CD14-positive monocyte (primary cell): ENCODE measurements around the gene IFFO2. TPM values are rescaled to one million over a fixed set of nuclear protein-coding genes. Genes with fewer than 3 reads are reported as not detected.
A peak's percentile ranks its signal among the peaks of the same experiment; 100 is the strongest.

Source experiments
- DNase-seq, 3 donors: peaks; one replicate each; pipeline ENCODE4 v3.0.0-alpha.2; 2011 to 2022
- H2AFZ ChIP-seq: 2 replicates; pipeline ENCODE4 v1.6.0; 2012; ENCODE audit warnings: mild to moderate bottlenecking, low read depth, low read length, inconsistent platforms; ENCODE audit not compliant: insufficient read depth, poor library complexity, severe bottlenecking
- H3K27ac ChIP-seq, 2 donors: 1 replicate in 1 of 2; 2 replicates in 1 of 2; pipeline ENCODE4 v1.5.1; 2012 to 2013; ENCODE audit warnings: low read length in 2 of 2, control low read depth in 1 of 2, inconsistent platforms in 1 of 2, low read depth in 1 of 2, mild to moderate bottlenecking in 1 of 2
- H3K27me3 ChIP-seq, 2 donors: one replicate each; pipeline versions ENCODE4 v1.6.0 to v1.6.1; 2011 to 2013; ENCODE audit warnings: low read length in 2 of 2; ENCODE audit not compliant: control insufficient read depth in 2 of 2, insufficient read depth in 2 of 2
- H3K36me3 ChIP-seq, 2 donors: replicated peaks in 1 of 2; 1 replicate in 1 of 2; 2 replicates in 1 of 2; pipeline versions ENCODE4 v1.5.1 to v1.6.1; 2012 to 2013; ENCODE audit warnings: low read length in 2 of 2, control low read depth in 1 of 2, inconsistent platforms in 1 of 2, mild to moderate bottlenecking in 1 of 2; ENCODE audit not compliant: insufficient read depth in 2 of 2, control insufficient read depth in 1 of 2
- H3K4me1 ChIP-seq, 2 donors: 1 replicate in 1 of 2; 2 replicates in 1 of 2; pipeline versions ENCODE4 v1.5.1 to v1.6.1; 2012 to 2013; ENCODE audit warnings: low read length in 2 of 2, control low read depth in 1 of 2, inconsistent platforms in 1 of 2, mild to moderate bottlenecking in 1 of 2, moderate library complexity in 1 of 2; ENCODE audit not compliant: insufficient read depth in 2 of 2, control insufficient read depth in 1 of 2
- H3K4me2 ChIP-seq: replicated peaks from 2 replicates; pipeline ENCODE3; 2012; ENCODE audit warnings: low read length, moderate library complexity, mild to moderate bottlenecking; ENCODE audit not compliant: poor library complexity, severe bottlenecking; ENCODE audit errors: extremely low read depth
- H3K4me3 ChIP-seq, 3 experiments: fragments of 200-600 bp in 1 of 3; sonication (generic) in 1 of 3; replicated peaks in 1 of 3; 1 replicate in 2 of 3; 2 replicates in 1 of 3; pipeline ENCODE4 v1.5.1; 2011 to 2013; ENCODE audit warnings: low read length in 3 of 3, mild to moderate bottlenecking in 3 of 3, control low read depth in 2 of 3, low read depth in 2 of 3, inconsistent platforms in 1 of 3, moderate library complexity in 1 of 3
- H3K79me2 ChIP-seq: 2 replicates; pipeline ENCODE4 v1.6.0; 2012; ENCODE audit warnings: mild to moderate bottlenecking, control low read depth, inconsistent platforms, low read length, moderate library complexity; ENCODE audit not compliant: insufficient read depth
- H3K9ac ChIP-seq: 2 replicates; pipeline ENCODE4 v1.6.0; 2017; ENCODE audit warnings: low read length, mild to moderate bottlenecking; ENCODE audit not compliant: insufficient read depth, poor library complexity, severe bottlenecking
- H3K9me3 ChIP-seq, 2 donors: replicated peaks in 1 of 2; 1 replicate in 1 of 2; 2 replicates in 1 of 2; pipeline versions ENCODE4 v1.5.1 to v1.6.1; 2012 to 2013; ENCODE audit warnings: low read length in 2 of 2, control low read depth in 1 of 2; ENCODE audit not compliant: control insufficient read depth in 1 of 2, insufficient read depth in 1 of 2
- H4K20me1 ChIP-seq: 2 replicates; pipeline ENCODE4 v1.6.0; 2012; ENCODE audit warnings: mild to moderate bottlenecking, low read length, control low read depth, moderate library complexity; ENCODE audit not compliant: insufficient read depth
- H3K27ac Mint-ChIP-seq, 7 donors: one replicate each; pipeline ENCODE4 v1.8.0; 2020; ENCODE audit warnings: mild to moderate bottlenecking in 7 of 7, mixed read lengths in 7 of 7, moderate library complexity in 6 of 7, inconsistent platforms in 2 of 7
- H3K27me3 Mint-ChIP-seq, 3 donors: one replicate each; pipeline ENCODE4 v1.8.0; 2021 to 2022; ENCODE audit warnings: low read depth in 3 of 3, mild to moderate bottlenecking in 3 of 3, mixed read lengths in 3 of 3, moderate library complexity in 3 of 3, inconsistent platforms in 1 of 3
- H3K36me3 Mint-ChIP-seq, 2 donors: one replicate each; pipeline ENCODE4 v1.8.0; 2020; ENCODE audit warnings: mixed read lengths in 2 of 2, inconsistent platforms in 1 of 2, mild to moderate bottlenecking in 1 of 2
- H3K4me1 Mint-ChIP-seq: one replicate; pipeline ENCODE4 v1.8.0; 2020; ENCODE audit warnings: mild to moderate bottlenecking, mixed read lengths
- H3K4me3 Mint-ChIP-seq, 2 donors: one replicate each; pipeline ENCODE4 v1.8.0; 2020; ENCODE audit warnings: mild to moderate bottlenecking in 2 of 2, mixed read lengths in 2 of 2, moderate library complexity in 1 of 2
- H3K9me3 Mint-ChIP-seq, 7 donors: one replicate each; pipeline ENCODE4 v1.8.0; 2020 to 2022; ENCODE audit warnings: mixed read lengths in 7 of 7, mild to moderate bottlenecking in 6 of 7, moderate library complexity in 6 of 7, inconsistent platforms in 2 of 7
- CTCF ChIP-seq: fragments of 200-600 bp; IDR thresholded peaks from one replicate; pipeline ENCODE4 v1.8.0; 2022; ENCODE audit warnings: antibody characterized with exemption, mild to moderate bottlenecking
- WGBS: methylation state at CpG from one replicate; pipeline ENCODE4 v1.1.5; 2013; ENCODE audit warnings: missing lambda C conversion rate; ENCODE audit not compliant: insufficient coverage; 5-methylcytosine and 5-hydroxymethylcytosine counted together
- intact Hi-C, 2 donors: fragments of 100-400 bp; cut with micrococcal nuclease; formaldehyde crosslinking; loops; one replicate each; pipeline versions ENCODE4 v1.15.0 to v1.15.1; 2023
- polyA plus RNA-seq, 3 donors: library from polyadenylated mRNA; depleted of rRNA in 1 of 3; unstranded in 2 of 3; stranded (reverse) in 1 of 3; fragments of 300-500 nt in 2 of 3; fragments of >200 nt in 1 of 3; fragmentation: Illumina TruSeq in 2 of 3; gene quantifications; 1 replicate in 2 of 3; 2 replicates in 1 of 3; pipeline ENCODE4 v1.2.3, GENCODE V29; 2012 to 2021

The IFFO2 gene
- polyA plus RNA-seq, 3 donors: 0.78 to 17.5 (median 0.94) TPM

- H2AFZ ChIP-seq: peak overlapping the region; percentile 38
- no peaks in the 10 kb centered on the region for H3K36me3 Mint-ChIP-seq
- 100% methylated on average over 3 of the region's 7 CpGs for WGBS
- no peaks in the 10 kb centered on the region for H3K79me2 ChIP-seq
- H3K4me3 ChIP-seq: no peak overlapping the region
- H3K4me3 Mint-ChIP-seq: no peak overlapping the region
- no peak overlapping the region for H3K9ac ChIP-seq
- H4K20me1 ChIP-seq: no peaks in the 10 kb centered on the region
- no peak for DNase-seq
- no peak overlapping the region for H3K4me2 ChIP-seq
- H3K27me3 ChIP-seq: peaks cover 0 to 3% of the 10 kb centered on the region in 2 donors
- peaks cover 2 to 7% (median 3%) of the 10 kb centered on the region in 3 donors for H3K27me3 Mint-ChIP-seq
- no peak for TF ChIP-seq CTCF
- H3K9me3 ChIP-seq: no peaks in the 10 kb centered on the region
- no peak overlapping the region for H3K27ac ChIP-seq
- peak overlapping the region in 2 of 7 donors; percentile 26 to 77 for H3K27ac Mint-ChIP-seq
- peaks cover 0 to 4% (median 0%) of the 10 kb centered on the region in 7 donors for H3K9me3 Mint-ChIP-seq
- no peaks in the 10 kb centered on the region for H3K36me3 ChIP-seq
- intact Hi-C loops: no loop called here
- peaks cover 15% of the 10 kb centered on the region for H3K4me1 Mint-ChIP-seq
- peaks cover 9 to 13% of the 10 kb centered on the region in 2 donors for H3K4me1 ChIP-seq
Observed at GRCh38 chr1:18973446-18973955, 17.0 kb upstream of the IFFO2 start.

DNA sequence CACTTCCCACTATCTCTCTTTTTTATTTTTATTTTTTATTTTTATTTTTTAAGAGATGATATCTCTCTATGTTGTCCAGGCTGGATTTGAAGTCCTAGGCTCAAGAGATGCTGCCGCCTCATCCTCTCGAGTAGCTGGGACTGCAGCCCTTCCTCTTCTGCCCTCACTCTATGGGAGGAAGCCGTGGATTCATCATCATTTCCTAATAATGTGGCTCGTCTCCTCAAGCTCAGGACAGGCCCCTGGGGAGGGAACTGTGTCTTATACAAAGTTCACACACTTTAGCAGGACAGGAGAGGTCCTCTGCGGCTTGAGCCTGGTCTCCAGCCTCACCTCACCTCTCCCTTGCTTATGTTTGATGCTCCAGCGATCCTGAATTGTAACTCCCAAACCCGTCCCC lies 16.5 kb upstream of the IFFO2 start:
- no peak overlapping the region for H3K9ac ChIP-seq
- peaks cover 15% of the 10 kb centered on the region for H3K4me1 Mint-ChIP-seq
- peaks cover 2 to 9% (median 3%) of the 10 kb centered on the region in 3 donors for H3K27me3 Mint-ChIP-seq
- peak overlapping the region; percentile 38 for H2AFZ ChIP-seq
- H3K36me3 Mint-ChIP-seq: no peaks in the 10 kb centered on the region
- TF ChIP-seq CTCF: no peak
- no peak overlapping the region for H3K4me2 ChIP-seq
- no peak overlapping the region for H3K4me3 ChIP-seq
- intact Hi-C loops: no loop called here
- peak; percentile 60 to 72 (median 62) for DNase-seq
- no peak overlapping the region for H3K4me3 Mint-ChIP-seq
- H3K79me2 ChIP-seq: no peaks in the 10 kb centered on the region
- peak overlapping the region in 3 of 7 donors; percentile 27 to 77 (median 38) for H3K27ac Mint-ChIP-seq
- H4K20me1 ChIP-seq: no peaks in the 10 kb centered on the region
- WGBS: 44% methylated on average over 4 of the region's 7 CpGs
- H3K9me3 Mint-ChIP-seq: peaks cover 0 to 1% (median 0%) of the 10 kb centered on the region in 7 donors
- no peaks in the 10 kb centered on the region for H3K9me3 ChIP-seq
- no peak overlapping the region for H3K27ac ChIP-seq
- peaks cover 0 to 3% of the 10 kb centered on the region in 2 donors for H3K27me3 ChIP-seq
- no peaks in the 10 kb centered on the region for H3K36me3 ChIP-seq
- H3K4me1 ChIP-seq: peaks cover 9 to 13% of the 10 kb centered on the region in 2 donors
